VCaP (cell line): Measurements from ENCODE around the gene RECQL5.

Source experiments
- H3K27ac ChIP-seq: fragments of 450-650 bp; 2 replicates; pipeline ENCODE4 v1.5.1; 2017
- CTCF ChIP-seq: fragments of 450-650 bp; conservative IDR thresholded peaks from 2 replicates; pipeline ENCODE4 v1.5.1; 2017; ENCODE audit warnings: mild to moderate bottlenecking, moderate library complexity

RECQL5 gene

GRCh38 chr17:75661531-75661930, 5.4 kb downstream of the RECQL5 start:
- H3K27ac ChIP-seq: no peak overlapping the region

GRCh38 chr17:75658237-75658636, 8.7 kb downstream of the RECQL5 start:
- H3K27ac ChIP-seq: no peak overlapping the region
- no peak for TF ChIP-seq CTCF

More at GRCh38 chr17:75661531-75661930, 5.4 kb downstream of the RECQL5 start:
- TF ChIP-seq CTCF: no peak

GRCh38 chr17:75654176-75654575, 12.8 kb downstream of the RECQL5 start:
- peak overlapping the region; percentile 40 for H3K27ac ChIP-seq
- TF ChIP-seq CTCF: peak; percentile 68

DNA sequence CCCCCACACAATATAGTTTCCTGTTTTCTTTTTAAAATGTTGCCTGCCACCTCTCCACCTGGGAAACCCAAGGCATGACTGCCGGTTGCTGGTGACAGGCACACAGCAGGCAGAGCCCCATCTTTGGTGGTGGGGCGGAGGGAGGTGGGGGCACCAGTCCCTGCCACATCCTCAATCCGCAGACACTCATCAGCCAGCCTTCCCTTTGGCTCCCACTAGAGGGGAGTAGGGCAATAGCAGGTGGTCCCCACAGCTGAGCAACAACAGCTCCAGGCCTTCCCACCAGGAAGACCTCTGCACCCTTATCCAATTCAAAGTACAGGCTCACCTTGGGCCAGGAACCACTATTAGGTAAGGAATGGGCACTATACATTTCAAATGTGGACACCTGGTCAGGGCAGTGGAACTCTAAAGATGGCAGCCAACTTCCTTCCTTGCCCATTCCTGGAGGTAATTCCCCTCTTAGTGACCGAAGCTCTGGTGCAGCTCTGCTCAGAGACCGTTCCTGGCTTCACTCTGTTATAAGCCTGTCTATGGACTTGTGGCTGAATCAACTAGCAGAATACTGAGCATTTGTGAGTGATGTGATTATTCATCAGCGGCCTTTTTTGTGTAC, 13.9 kb downstream of the RECQL5 start:
- peak; percentile 74 for TF ChIP-seq CTCF
- H3K27ac ChIP-seq: no peak overlapping the region; the same call in 1 of the 2 replicates

GRCh38 chr17:75652341-75652740, 14.6 kb downstream of the RECQL5 start:
- TF ChIP-seq CTCF: no peak
- no peak overlapping the region for H3K27ac ChIP-seq

GRCh38 chr17:75650874-75651273, 16.1 kb downstream of the RECQL5 start:
- no peak for TF ChIP-seq CTCF
- H3K27ac ChIP-seq: no peak overlapping the region

- no peak overlapping the region for H3K27ac ChIP-seq
- TF ChIP-seq CTCF: no peak
Observed at GRCh38 chr17:75649687-75650086, 17.3 kb downstream of the RECQL5 start.
